AG08395 (cell line): ENCODE results near the gene SCN3A.

Experiments
- DNase-seq: peaks from one replicate; pipeline ENCODE4 v3.0.0; 2012; ENCODE audit warnings: mixed read lengths, low spot score

Gene SCN3A

GRCh38 chr2:165191096-165191728 is 12.6 kb downstream of the SCN3A start:
- DNase-seq = no peak

- DNase-seq = no peak
Observed at GRCh38 chr2:165185633-165186032, 18.2 kb downstream of the SCN3A start.

- DNase-seq = no peak
Observed at GRCh38 chr2:165182029-165182428, 21.8 kb downstream of the SCN3A start.

DNA sequence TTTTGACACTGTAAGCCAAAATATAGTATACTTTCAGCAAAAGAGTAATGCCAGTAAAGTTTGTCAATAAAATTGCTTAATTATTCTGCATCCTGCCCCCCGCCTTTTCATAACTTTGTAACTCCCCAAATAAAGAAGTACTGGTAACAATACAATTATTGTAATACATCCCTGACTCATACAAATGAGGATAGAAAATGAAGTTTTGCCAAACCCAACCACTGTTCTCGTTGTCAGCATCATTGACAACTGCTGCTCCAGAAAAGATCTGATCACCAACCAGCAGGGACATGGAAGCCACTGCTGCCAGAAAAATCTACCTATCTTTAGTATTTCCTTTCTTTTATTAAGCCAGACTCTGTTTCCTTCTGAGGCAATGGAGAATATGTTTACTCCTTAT is 27.1 kb downstream of the SCN3A start:
- no peak for DNase-seq

- no peak for DNase-seq
Observed at GRCh38 chr2:165173215-165173614, 30.6 kb downstream of the SCN3A start.

- no peak for DNase-seq
Observed at GRCh38 chr2:165164201-165164600, 39.6 kb downstream of the SCN3A start.

DNA sequence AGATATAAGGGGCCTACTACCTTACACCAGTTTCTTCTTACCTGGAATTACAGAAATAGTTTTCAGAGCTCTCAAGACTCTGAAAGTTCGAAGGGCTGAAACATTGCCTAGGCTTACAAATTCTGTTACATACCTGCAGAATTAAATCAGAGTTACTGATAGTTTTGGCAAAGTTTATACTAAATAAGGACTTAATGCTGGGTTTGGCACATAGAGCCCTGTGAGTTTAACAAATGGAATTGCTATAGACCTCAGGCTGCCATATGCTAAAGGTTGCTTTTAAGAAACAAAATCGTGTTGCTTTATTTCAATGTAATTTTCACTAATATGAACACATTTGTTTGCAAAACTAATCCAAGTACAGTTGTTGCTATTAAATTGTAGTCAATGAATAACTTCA is 40.1 kb downstream of the SCN3A start:
- no peak for DNase-seq

- DNase-seq = no peak
Observed at GRCh38 chr2:165162466-165162865, 41.4 kb downstream of the SCN3A start.

GRCh38 chr2:165161510-165161909 is 42.3 kb downstream of the SCN3A start:
- no peak for DNase-seq

DNA sequence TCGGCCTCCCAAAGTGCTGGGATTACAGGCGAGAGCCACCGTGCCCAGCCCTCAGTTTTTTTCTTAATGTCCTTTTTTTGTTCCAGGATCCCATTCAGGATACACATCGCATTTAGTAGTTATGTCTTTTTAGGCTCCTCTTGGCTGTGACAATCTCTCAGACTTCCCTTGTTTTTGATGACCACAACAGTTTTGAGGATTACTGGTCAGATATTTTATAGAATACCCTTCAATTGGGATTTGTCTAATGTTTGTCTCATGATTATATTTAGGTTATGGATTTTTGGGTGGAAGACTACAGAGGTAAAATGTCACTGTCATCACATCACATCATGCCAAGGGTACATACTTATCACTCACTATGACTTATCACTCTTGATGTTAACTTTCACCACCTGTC is 46.7 kb downstream of the SCN3A start:
- no peak for DNase-seq

- DNase-seq = no peak
Observed at GRCh38 chr2:165155152-165155551, 48.7 kb downstream of the SCN3A start.

DNA sequence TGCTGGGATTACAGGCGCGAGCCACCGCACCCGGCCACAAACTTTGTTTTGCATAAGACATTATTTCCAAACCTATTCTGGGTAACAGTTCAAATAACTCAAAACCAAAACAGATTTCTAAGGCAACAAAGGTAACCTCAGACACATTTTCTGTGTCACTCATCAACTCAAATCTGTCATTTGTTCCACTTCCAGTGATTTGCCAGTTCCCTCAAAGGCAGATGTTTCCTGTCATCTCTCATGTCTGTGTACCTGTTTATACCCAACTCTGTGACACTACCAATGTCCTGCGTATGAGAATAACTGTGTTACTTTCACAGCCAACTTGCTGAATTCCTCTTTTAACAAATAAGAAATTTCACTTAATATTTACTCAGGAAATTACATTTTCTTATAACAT is 54.4 kb downstream of the SCN3A start:
- no peak for DNase-seq

- no peak for DNase-seq
Observed at GRCh38 chr2:165147186-165148045, 56.4 kb downstream of the SCN3A start.

- no peak for DNase-seq
Observed at GRCh38 chr2:165144315-165144714, 59.5 kb downstream of the SCN3A start.

DNA sequence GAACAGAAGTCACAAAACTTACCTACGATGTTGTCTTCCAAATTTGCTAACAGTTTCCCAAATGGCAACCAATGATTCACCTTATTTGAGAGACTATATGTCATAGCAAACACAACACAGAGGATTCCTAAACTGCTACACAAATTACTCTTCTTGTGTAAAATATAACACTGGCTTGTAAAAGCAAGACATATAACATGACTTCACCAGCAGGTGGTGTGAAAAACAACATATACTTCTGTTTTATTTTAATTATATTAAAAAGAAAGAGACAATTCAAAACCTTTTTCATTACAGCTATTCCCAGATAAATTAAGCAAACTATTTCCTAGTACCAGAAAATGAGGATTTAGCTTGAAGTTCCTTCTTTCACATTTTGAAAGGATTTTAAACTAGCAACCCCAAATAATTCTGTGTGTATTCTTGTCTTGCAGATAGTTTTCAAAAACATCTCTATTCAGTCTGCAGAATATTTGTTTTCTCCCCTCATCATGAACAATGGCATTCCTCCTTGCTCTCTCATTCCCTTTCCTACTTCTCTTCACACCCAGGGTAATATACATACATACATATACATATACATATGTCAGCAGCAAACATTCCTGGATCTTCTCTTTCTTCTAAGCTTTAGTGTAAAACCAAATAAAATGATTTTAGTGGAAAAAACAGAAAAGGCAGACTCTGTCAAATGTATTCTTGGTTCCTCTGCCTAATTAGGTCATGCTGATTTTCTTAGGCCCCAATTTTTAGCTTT is 62.1 kb downstream of the SCN3A start:
- DNase-seq = no peak

DNA sequence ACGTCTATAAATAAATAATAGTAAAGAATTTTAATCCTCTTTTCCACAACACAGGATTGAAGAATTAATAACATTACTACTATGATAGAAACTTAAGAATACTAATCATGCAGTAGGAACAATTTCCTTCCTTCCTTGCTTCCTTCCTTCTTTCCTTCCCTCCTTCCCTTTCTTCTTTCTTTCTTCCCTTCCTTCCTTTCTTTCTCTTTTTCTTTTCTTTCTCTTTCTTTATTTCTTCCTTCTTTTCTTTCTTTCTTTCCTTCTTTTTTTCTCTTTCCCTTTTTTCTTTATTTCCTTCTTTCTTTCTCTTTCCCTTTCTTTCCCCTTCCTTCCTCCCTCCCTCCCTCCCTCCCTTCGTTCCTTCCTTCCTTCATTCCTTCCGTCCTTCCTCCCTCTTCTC is 77.6 kb downstream of the SCN3A start:
- DNase-seq = no peak

DNA sequence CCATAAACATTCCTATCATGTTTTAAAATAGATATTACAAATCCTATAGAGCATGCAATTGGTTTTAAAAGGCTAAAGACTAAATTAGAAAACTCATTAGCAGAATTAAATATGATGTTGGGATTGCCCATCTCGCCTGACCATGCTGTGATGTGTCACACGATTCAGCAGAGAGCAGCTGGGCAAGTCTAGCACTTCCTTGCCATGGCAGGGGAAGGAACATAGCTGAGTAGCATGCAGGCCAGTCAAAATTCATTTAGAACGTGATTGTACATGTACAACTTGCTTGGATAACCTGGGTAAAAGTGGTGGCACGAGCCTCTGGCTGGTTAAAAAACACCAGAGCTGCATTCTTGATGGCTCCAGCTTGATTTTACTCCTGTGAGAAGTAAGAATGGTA is 81.3 kb downstream of the SCN3A start:
- no peak for DNase-seq

DNA sequence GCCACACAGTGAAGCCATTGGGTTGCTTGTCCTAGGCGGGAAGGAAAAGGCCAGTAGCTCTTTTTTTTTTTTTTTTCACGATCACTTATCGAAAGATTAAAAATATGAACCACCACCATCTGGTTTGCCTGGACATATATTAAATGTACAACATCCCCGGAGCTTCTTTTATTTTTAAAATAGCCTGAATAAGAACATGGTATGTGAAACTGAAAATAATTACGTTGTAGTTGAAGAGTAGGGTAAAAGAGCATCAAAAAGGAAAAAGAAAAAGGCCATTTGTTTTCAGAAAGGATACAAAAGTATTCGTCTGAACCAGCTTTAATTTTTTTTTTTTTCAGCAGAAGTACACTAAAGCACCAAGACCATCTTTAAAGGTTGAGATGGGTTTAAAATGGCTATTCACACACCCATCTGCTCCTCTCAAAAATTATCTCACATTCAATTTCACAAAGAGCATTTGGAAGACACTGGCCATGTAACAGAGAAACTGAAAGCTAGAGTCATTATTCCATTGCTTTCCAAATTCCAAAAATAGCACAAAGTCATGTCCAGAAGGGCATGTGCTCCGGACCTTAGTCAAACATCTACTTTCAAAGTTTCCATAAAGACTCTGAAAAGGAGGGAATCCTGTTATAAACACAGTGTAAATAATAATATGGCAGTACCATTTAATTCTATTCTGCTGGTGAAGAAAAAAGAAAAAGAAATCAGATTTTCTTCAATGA is 82.9 kb downstream of the SCN3A start:
- DNase-seq = no peak

- no peak for DNase-seq
Observed at GRCh38 chr2:165115258-165115657, 88.6 kb downstream of the SCN3A start.

DNA sequence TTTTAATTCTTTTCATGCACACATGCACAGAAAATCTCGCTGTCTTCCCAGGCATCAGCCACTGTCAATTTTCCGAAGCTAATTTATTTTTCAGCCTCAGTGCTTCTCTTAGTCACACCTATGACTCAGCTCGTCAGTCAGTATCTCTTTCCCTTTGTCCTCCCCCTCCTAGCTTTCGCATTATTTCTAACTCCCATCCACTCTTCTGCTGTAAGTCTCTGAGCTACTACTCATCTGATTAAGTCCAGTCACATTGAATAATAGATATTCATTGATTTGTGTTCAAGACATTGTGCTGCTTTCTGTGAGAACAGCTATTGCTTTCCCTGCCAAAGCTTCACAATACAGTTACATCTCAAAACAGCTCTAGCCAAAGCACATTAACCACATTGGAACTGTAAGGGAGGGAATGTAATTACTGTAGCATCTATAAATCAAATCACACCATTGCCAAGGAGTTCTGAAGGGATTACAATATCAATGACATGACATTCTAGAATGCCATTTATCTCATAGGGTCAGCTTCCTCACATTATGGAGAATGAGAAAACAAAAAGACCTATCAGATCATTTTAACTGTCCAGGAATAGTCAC is 89.4 kb downstream of the SCN3A start:
- peak; percentile 3 for DNase-seq

DNA sequence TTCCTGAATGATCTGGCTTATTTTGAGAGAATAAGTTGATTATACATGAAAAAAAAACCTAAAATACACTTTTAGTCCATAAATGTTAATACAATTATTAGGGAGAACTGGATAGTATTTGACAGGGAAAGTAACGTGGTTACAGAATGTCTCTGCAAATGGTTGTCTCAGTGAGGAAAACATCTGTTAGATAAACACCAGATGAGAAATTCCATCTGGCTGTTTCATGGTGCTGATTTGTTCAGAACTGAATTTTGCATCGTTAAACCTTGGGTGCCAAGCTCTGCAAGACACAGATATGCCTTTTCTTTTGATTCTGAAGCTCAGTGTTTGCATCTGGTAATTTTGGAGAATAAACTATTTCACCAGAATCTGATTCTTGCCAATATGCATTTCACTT is 90.4 kb downstream of the SCN3A start:
- DNase-seq = no peak

DNA sequence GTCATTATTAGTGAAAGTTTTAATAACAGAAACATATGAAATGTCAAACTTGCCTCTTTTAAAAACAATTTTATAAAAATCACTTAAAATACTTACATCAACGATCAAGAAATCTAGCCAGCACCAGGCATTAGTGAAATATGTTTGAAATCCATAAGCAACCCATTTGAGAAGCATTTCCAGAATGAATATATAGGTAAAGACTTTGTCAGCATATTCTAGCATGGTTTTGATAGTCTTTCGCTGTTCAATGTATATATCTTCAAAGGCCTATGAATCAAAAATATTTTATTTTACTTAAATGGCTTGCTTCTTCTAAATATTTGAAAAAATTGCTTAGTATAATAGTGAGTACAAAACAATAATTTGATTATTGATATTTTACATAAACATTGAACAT is 91.1 kb downstream of the SCN3A start:
- DNase-seq = no peak
